Endothelial cell of umbilical vein (primary cell): ENCODE data around the gene RPL39L. TPM values are rescaled to one million over a fixed set of nuclear protein-coding genes. Genes with fewer than 3 reads are reported as not detected.

Source experiments
- BruUV-seq: library from RNA; stranded (reverse); fragments of 400-500 nt; replicated peaks from 2 replicates; lab custom pipeline; 2021; lab: Mats Ljungman, UMichigan
- CTCF ChIA-PET: fragments of 300-600, 350-600 bp; sonication (Branson Sonifier 250); formaldehyde crosslinking; loops from one replicate; lab custom pipeline; 2021; ENCODE audit warnings: antibody characterized with exemption, inconsistent platforms; lab: Charles Lee
- POLR2A ChIA-PET: fragments of 300-600, 350-600 bp; sonication (Branson Sonifier 250); formaldehyde crosslinking; loops from one replicate; lab custom pipeline; 2021; ENCODE audit warnings: antibody characterized with exemption, inconsistent platforms; lab: Charles Lee
- DNase-seq: peaks from one replicate; pipeline ENCODE4 v3.0.0-alpha.2; 2011; ENCODE audit warnings: low read depth, low spot score
- FAIRE-seq: peaks from 2 replicates; lab custom pipeline; 2011; peaks lifted over from hg19 to GRCh38; lab: Jason Lieb, UNC
- H2AFZ ChIP-seq: 2 replicates; pipeline ENCODE4 v1.6.0; 2012; ENCODE audit warnings: low read depth, low read length, control low read depth, inconsistent platforms
- H3K27ac ChIP-seq: 2 replicates; pipeline ENCODE4 v1.5.1; 2011; ENCODE audit warnings: low read depth, mild to moderate bottlenecking, control low read depth, low read length, moderate library complexity; ENCODE audit not compliant: insufficient read depth
- H3K27me3 ChIP-seq, 2 experiments: 2 replicates each; pipeline versions ENCODE4 v1.6.0 to v1.6.1; 2011; ENCODE audit warnings: low read length in 2 of 2, mixed read lengths in 1 of 2; ENCODE audit not compliant: control insufficient read depth in 2 of 2, insufficient read depth in 2 of 2
- H3K36me3 ChIP-seq, 2 experiments: 2 replicates in 1 of 2; 3 replicates in 1 of 2; pipeline ENCODE4 v1.5.1; 2011; ENCODE audit warnings: low read length in 2 of 2, mild to moderate bottlenecking in 1 of 2, moderate library complexity in 1 of 2; ENCODE audit not compliant: control insufficient read depth in 2 of 2, insufficient read depth in 2 of 2; ENCODE audit errors: extremely low read depth in 1 of 2
- H3K4me1 ChIP-seq: 3 replicates; pipeline ENCODE4 v1.5.1; 2011; ENCODE audit warnings: mild to moderate bottlenecking, low read length; ENCODE audit not compliant: control insufficient read depth, insufficient read depth; ENCODE audit errors: extremely low read depth
- H3K4me2 ChIP-seq: 2 replicates; pipeline ENCODE4 v1.6.1; 2011; ENCODE audit warnings: low read length, control low read depth, mixed read lengths; ENCODE audit not compliant: insufficient read depth
- H3K4me3 ChIP-seq, 3 experiments: fragments of 200-600 bp in 1 of 3; sonication (generic), shearing (Covaris generic) in 1 of 3; replicated peaks in 1 of 3; 2 replicates each; pipeline ENCODE4 v1.5.1; 2011 to 2016; ENCODE audit warnings: control low read depth in 3 of 3, low read length in 3 of 3, mild to moderate bottlenecking in 2 of 3, inconsistent platforms in 1 of 3, low read depth in 1 of 3, moderate library complexity in 1 of 3; ENCODE audit not compliant: insufficient read depth in 1 of 3
- H3K79me2 ChIP-seq: 2 replicates; pipeline ENCODE4 v1.6.0; 2012; ENCODE audit warnings: low read length, inconsistent platforms; ENCODE audit not compliant: control insufficient read depth, insufficient read depth
- H3K9ac ChIP-seq: replicated peaks from 2 replicates; pipeline ENCODE3; 2011; ENCODE audit warnings: low read length, control low read depth; ENCODE audit not compliant: insufficient read depth; ENCODE audit errors: extremely low read depth
- H3K9me1 ChIP-seq: replicated peaks from 3 replicates; pipeline ENCODE4 v1.6.0; 2011; ENCODE audit warnings: mild to moderate bottlenecking, low read length; ENCODE audit not compliant: control insufficient read depth, insufficient read depth; ENCODE audit errors: extremely low read depth
- H3K9me3 ChIP-seq: replicated peaks from 2 replicates; pipeline ENCODE4 v1.5.1; 2012; ENCODE audit warnings: low read length, inconsistent platforms; ENCODE audit not compliant: control insufficient read depth, insufficient read depth
- H4K20me1 ChIP-seq: replicated peaks from 2 replicates; pipeline ENCODE3; 2011; ENCODE audit warnings: mild to moderate bottlenecking, low read length; ENCODE audit not compliant: control insufficient read depth, insufficient read depth; ENCODE audit errors: extremely low read depth
- GATA2 ChIP-seq: IDR thresholded peaks from 2 replicates; pipeline ENCODE4 v1.7.0; 2011; ENCODE audit warnings: low read depth, mild to moderate bottlenecking, moderate library complexity, mixed read lengths, low read length; ENCODE audit not compliant: insufficient read length, insufficient read depth
- MYC ChIP-seq: IDR thresholded peaks from one replicate; pipeline ENCODE4 v1.6.1; 2011; ENCODE audit warnings: mild to moderate bottlenecking, low read depth, low read length
- POLR2AphosphoS5 ChIP-seq: IDR thresholded peaks from 2 replicates; pipeline ENCODE4 v1.6.1; 2012; ENCODE audit warnings: low read depth, mild to moderate bottlenecking, control low read depth, low read length, moderate library complexity; ENCODE audit not compliant: insufficient read depth
- dilution Hi-C: fragments of 300-500 bp; cut with MboI; formaldehyde crosslinking; loops from one replicate; pipeline ENCODE4 v1.15.0; 2019; ENCODE audit warnings: low sequenced_read_pairs; ENCODE audit not compliant: extremely low pct_ligation_motif_present
- intact Hi-C: fragments of 100-400 bp; cut with micrococcal nuclease; formaldehyde crosslinking; loops from one replicate; pipeline ENCODE4 v1.10.0; 2022
- polyA plus RNA-seq, 4 experiments: library from polyadenylated mRNA; depleted of rRNA in 3 of 4; stranded (reverse) in 3 of 4; unstranded in 1 of 4; fragments of >200 nt; gene quantifications; 2 replicates each; pipeline versions ENCODE4 v1.2.1 to v1.2.3, GENCODE V29; 2011 to 2012; ENCODE audit warnings: missing spikeins in 1 of 4
- total RNA-seq: library from RNA; stranded (reverse); gene quantifications from 2 replicates; pipeline ENCODE4 v1.2.3, GENCODE V29; 2021
- TF ChIP-seq, protein P1 (sequence below), 2 donors: IDR thresholded peaks; 1 replicate in 1 of 2; 2 replicates in 1 of 2; pipeline ENCODE4 v1.5.1; 2011; ENCODE audit warnings: low read length in 2 of 2, mild to moderate bottlenecking in 2 of 2, moderate library complexity in 2 of 2, control low read depth in 1 of 2, inconsistent platforms in 1 of 2, low read depth in 1 of 2; ENCODE audit not compliant: insufficient read depth in 1 of 2; ENCODE audit errors: extremely low read depth in 1 of 2
- TF ChIP-seq, protein P2 (sequence below): IDR thresholded peaks from 2 replicates; pipeline ENCODE4 v1.6.1; 2011; ENCODE audit not compliant: insufficient read depth, insufficient read length

RPL39L gene
- total and polyA plus RNA-seq, 2 donors (not counting 3 experiments of a cell fraction or from before 2014, with no cell fraction given) = 14.3 to 22.3 TPM

DNA sequence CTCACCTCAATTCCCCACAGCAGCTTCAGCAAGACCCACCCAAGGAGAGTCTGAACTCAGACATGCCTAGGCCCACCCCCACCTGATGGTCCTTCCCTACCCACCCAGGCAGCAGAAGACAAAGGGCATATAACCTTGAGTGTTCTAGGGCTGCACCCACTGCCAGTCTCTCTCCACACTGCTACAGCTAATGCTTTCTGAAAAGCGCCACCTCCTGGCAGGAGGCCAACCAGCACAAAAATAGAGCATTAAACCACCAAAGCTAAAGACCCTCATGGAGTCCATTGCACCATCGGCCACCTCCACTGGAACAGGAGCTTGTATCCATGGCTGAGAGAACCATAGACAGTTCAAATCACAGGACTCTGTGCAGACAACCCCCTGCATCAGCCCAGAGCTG, 11.3 kb upstream of the RPL39L start:
- no TSS peak for BruUV-seq
- ChIA-PET CTCF (interaction anchor here (0.8 to 5.5 kb wide), 10 partner anchors 11 to 303 kb away, joined by 3 to 75 read pairs (median 4); partner anchors contain the start of gene RPL39L), POLR2A (interaction anchor here (0.6 kb wide), 1 partner anchor 182 kb away, joined by 4 read pairs; no protein-coding TSS in a partner anchor)
- no peak for FAIRE-seq
- H3K4me3 ChIP-seq = no peak overlapping the region
- no peak overlapping the region for H3K4me2 ChIP-seq
- no peak overlapping the region for H3K27ac ChIP-seq
- H3K4me1 ChIP-seq = no peaks in the 10 kb centered on the region
- H2AFZ ChIP-seq = no peak overlapping the region
- TF ChIP-seq POLR2AphosphoS5 (no peak), GATA2 (no peak), MYC (no peak)
- TF ChIP-seq, protein P1, sequence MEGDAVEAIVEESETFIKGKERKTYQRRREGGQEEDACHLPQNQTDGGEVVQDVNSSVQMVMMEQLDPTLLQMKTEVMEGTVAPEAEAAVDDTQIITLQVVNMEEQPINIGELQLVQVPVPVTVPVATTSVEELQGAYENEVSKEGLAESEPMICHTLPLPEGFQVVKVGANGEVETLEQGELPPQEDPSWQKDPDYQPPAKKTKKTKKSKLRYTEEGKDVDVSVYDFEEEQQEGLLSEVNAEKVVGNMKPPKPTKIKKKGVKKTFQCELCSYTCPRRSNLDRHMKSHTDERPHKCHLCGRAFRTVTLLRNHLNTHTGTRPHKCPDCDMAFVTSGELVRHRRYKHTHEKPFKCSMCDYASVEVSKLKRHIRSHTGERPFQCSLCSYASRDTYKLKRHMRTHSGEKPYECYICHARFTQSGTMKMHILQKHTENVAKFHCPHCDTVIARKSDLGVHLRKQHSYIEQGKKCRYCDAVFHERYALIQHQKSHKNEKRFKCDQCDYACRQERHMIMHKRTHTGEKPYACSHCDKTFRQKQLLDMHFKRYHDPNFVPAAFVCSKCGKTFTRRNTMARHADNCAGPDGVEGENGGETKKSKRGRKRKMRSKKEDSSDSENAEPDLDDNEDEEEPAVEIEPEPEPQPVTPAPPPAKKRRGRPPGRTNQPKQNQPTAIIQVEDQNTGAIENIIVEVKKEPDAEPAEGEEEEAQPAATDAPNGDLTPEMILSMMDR (IDR thresholded peaks at IDR 0.05; ENCODE audit: extremely low read depth in 1 of 2, insufficient read depth in 1 of 2, low read depth in 1 of 2, low read length in 2 of 2) = peak; percentile 10 to 22
- TF ChIP-seq, protein P2, sequence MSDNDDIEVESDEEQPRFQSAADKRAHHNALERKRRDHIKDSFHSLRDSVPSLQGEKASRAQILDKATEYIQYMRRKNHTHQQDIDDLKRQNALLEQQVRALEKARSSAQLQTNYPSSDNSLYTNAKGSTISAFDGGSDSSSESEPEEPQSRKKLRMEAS = no peak
- no peaks in the 10 kb centered on the region for H4K20me1 ChIP-seq
- intact Hi-C loops = loop anchor here (1.0 kb wide), 3 partner anchors 37 to 301 kb away; partner anchors contain the start of gene ST6GAL1
- H3K9ac ChIP-seq = no peak overlapping the region
- no peaks in the 10 kb centered on the region for H3K79me2 ChIP-seq
- dilution Hi-C loops = no loop called here
- H3K9me1 ChIP-seq = no peaks in the 10 kb centered on the region
- no peaks in the 10 kb centered on the region for H3K9me3 ChIP-seq
- peak; percentile 16 for DNase-seq
- H3K27me3 ChIP-seq = peaks cover 2 to 7% of the 10 kb centered on the region in 2 experiments
- H3K36me3 ChIP-seq = no peaks in the 10 kb centered on the region
